AG09309 (cell line): Measurements from ENCODE around the gene ERI3.

Source experiments
- DNase-seq: peaks from one replicate; pipeline ENCODE4 v3.0.0-alpha.2; 2010; ENCODE audit warnings: low read depth
- H3K4me3 ChIP-seq: 2 replicates; pipeline ENCODE4 v1.5.1; 2011; ENCODE audit warnings: mild to moderate bottlenecking, low read depth, low read length, moderate library complexity; ENCODE audit not compliant: control insufficient read depth
- CTCF ChIP-seq: IDR thresholded peaks from 2 replicates; pipeline ENCODE4 v1.5.1; 2011; ENCODE audit warnings: mild to moderate bottlenecking, low read depth, low read length, inconsistent platforms; ENCODE audit not compliant: insufficient read depth, control insufficient read depth; ENCODE audit errors: missing control alignments

ERI3 gene

GRCh38 chr1:44361478-44361877 is 6.4 kb upstream of the ERI3 start:
- TF ChIP-seq CTCF, result peak; percentile 34
- no peak for DNase-seq

DNA sequence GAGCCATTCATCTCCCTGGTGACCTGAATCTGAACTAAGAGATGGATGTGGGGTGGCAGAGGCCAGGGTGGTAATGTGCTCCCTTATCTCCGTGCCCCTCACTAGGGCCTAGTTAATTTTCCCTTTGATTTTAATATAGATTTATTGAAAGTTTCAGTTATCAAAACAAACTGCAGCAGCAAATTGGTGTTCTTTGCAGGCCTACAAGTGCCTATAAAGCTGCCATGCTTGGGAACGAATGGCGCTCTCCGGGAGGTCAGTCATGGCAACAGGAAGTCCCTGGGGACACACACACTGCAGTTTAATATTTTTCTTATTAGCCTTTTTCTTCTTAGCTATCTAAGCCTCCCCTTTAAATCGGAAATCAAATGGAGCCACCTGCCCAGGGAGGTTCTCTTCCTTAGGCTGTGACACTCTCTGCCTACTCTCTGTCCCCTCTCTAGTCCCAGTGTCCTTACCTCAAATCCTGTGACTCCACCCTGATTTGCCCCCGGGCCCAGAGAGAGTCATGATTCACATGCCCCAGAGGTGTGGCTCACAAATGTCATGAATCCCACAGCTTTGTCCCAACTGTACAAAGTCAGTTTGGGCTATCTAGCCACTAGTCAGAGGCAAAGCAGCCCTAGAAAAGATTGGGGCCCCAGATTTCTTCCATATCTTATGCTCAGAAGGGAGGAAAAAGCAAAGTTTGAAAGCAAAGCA is 4.3 kb upstream of the ERI3 start:
- TF ChIP-seq CTCF, result no peak
- no peak overlapping the region for H3K4me3 ChIP-seq
- DNase-seq, result no peak

More at GRCh38 chr1:44361478-44361877, 6.4 kb upstream of the ERI3 start:
- H3K4me3 ChIP-seq, result no peak overlapping the region

- no peak overlapping the region for H3K4me3 ChIP-seq
- TF ChIP-seq CTCF, result no peak
- DNase-seq, result no peak
Measured at GRCh38 chr1:44357710-44358109, 2.7 kb upstream of the ERI3 start.

DNA sequence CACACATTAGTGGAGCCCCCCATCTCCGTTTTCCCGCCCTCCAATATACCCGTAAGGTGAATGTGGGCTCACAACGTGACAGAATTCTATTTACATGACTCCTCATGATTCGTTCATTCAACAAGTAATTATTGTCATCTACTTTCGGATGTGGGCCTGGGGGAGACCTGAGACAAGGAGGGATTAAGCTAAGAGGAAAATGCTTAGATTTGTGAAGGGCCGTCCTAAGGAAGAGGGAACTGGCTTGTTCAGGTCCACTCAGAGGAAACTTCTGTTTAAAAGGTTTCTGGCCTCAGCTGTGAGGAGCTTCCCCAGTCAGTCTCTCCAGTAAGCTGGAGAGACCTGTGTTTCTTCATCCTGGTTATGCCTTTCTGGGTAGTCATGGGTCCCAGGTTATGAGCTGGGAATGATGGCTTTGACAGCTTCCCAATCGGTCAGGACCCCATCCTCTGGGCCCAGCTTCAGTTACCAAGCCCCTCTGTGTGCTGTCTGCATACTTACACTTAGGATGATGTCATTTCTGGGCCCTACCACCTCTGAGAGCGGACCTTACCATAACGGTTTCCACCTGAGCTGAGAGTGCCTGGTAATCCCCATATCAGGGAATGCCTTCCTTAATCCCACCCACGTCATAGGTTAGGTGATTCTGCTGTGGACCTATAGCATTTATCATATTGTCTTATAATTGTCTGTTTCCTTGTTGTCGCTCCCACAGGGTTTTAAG is 687 bp upstream of the ERI3 start:
- no peak for TF ChIP-seq CTCF
- no peak overlapping the region for H3K4me3 ChIP-seq
- DNase-seq, result no peak

- H3K4me3 ChIP-seq, result peak overlapping the region; percentile 97
- no peak for TF ChIP-seq CTCF
- DNase-seq, result no peak
Measured at GRCh38 chr1:44354268-44354839, 703 bp downstream of the ERI3 start.

- H3K4me3 ChIP-seq, result no peak overlapping the region
- no peak for DNase-seq
- no peak for TF ChIP-seq CTCF
Measured at GRCh38 chr1:44353604-44354003, 1.5 kb downstream of the ERI3 start.
